ENCODE results near the gene CRYGC.

The CRYGC gene

DNA sequence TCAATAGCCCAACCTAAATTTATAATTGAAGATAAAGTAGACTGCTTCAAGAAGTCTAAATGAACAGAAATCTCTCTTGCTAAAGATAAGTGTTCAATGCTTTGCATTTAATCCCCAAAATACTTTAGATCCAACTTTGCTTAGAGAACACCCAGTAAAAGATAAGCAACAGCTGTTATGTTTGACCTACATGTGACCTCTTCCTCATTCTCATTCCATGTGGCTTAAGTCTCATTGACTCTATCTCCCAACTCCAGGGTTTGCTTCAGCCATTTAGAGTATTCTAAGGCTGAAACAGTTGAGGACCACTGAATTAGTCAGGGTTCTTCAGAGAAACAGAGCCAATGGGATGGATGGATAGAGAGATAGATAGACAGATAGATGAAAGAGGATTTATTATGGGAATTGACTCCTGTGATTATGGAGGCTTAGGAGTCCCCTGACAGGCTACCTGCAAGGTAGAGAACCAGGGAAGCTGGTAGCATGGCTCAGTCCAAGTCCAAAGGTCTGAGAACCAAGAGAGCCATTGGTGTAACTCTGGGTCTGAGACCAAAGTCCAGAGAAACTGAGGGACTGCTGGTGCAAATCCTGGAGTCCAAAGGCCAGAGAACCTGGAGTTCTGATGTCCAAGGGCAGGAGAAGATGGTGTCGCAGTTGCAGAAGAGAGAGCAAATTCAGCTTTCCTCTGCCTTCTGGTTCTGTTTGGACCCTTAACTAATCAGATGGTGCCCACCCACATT, 37.4 kb downstream of the CRYGC start:
- DNase-seq, result no peak

- DNase-seq, result no peak
Measured at GRCh38 chr2:208090420-208090819, 39.2 kb downstream of the CRYGC start.

DNA sequence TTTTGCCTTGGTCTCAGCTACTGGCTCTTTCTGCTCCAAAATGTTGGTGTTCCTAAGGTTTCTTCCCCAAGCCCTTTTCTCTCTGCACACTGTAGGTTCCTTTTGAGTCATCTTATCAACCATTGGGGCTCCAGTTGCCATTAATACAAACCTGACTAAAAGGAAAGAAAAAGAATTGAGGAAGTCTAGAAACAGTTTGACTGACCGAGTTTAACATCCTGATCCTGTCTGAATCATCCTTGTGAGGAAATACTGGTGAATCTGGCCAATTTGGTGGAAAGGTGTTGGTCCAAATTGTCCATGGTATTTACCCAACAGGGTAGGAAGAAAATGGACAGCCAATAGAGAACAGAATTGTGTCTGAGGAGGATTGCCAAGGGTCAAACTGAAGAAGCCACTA, 43.6 kb downstream of the CRYGC start:
- no peak for DNase-seq

DNA sequence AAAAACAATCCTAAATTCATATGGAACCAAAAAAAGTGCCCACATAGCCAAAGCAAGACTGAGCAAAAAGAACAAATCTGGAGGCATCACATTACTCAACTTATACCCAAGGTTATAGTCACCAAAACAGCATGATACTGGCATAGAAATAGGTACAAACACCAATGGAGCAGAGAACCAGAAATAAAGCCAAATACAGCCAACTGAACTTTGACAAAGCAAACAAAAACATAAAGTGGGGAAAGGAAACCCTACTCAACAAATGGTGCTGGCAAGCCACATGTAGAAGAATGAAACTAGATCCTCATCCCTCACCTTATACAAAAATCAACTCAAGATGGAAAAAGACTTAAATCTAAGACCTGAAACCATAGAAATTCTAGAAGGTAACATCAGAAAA, 45.8 kb downstream of the CRYGC start:
- DNase-seq, result no peak

Measured in NCI-H2029 treated with DMSO at 0.1 percent for 48 hours (cell line).